Kasumi-1 (cell line): ENCODE measurements around the gene SLC29A4.
"Not testable (repeated sequence)": the region's sequence is repeated elsewhere in the genome, so short reads cannot be mapped to it uniquely, and the experiment has no call there.

Experiments used
- DNase-seq, 2 experiments: peaks; one replicate each; lab custom pipeline; 2025; lab: John Stamatoyannopoulos, UW

SLC29A4 gene

DNA sequence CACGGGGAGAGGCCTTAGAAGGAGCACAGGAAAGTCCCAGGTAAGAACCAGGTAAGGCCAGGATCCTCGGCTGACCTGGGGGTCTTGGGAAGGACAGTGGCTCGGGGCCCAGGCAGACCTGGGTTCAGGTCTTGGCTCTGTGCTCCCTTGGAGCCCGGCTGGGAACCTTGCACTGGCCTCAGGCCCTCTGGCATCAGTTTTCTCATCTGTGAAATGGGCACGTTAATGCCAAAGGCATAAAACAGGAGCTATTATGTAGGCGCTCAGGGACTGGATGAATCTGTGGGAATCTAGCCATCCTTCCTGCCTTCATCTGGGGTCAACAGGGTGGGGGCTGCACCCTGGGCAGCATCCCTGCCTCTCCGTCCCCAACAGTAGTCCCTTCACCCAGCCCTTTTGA lies 8.3 kb upstream of the SLC29A4 start:
- DNase-seq: no peak

DNA sequence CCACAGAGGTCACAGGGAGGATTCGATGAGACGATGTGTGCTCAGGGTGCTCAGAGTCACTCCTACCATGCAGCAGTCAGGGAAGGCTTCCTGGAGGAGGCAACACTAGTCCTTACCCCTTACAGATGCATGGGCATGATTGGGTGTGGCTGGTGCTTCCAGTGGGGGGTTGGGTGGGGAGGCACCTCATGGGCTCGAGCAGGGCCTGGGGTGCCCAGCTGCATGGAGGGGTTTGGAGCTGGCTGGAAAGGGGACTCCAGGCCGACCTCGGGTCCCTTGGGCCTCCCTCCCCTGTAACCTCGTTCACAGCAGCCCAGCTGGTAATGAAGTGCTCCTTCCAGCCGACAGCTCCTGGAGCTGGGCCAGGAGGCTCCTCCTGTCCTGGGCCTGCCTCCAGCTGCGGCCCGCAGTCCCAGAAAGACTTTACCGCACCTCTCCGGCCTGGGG lies 7.7 kb upstream of the SLC29A4 start:
- DNase-seq: not testable (repeated sequence)

DNA sequence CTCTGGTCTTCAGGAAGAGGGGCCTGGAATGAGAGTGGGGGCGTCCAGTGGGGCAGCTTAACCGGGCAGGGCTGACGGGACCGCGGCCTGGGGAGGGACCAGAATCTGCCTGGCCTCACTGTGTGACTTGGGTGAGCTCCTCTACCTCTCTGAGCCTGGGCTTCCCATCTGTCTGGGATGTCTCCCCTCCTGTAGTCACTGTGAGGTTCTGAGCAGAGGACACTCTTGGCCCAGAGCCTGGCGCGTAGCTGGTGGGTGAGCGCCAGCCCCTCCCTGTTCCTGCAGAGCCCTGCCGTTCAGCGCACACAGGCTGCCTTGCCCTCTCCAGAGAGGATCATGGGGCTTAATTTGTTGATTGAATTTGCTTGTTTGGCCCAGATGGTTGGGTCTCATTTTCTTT lies 7.2 kb upstream of the SLC29A4 start:
- DNase-seq: not testable (repeated sequence)

DNA sequence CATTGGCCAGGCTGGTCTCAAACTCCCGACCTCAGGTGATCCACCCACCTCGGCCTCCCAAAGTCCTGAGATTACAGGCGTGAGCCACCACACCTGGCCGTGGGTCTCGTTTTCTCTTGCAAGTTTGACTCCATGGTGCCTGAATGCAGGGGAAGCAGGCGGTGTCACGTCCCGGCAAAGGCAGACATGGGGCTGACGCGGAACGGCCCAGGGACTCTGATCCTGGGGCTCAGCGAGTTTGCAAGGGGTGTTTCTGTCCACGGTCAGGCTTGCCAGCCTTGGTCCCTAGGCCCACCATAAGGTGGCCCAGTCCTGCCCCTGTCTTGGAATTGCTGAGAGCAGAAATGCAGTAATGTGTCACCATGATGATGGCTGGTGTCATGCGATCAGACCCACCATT lies 6.6 kb upstream of the SLC29A4 start:
- DNase-seq: not testable (repeated sequence)

DNA sequence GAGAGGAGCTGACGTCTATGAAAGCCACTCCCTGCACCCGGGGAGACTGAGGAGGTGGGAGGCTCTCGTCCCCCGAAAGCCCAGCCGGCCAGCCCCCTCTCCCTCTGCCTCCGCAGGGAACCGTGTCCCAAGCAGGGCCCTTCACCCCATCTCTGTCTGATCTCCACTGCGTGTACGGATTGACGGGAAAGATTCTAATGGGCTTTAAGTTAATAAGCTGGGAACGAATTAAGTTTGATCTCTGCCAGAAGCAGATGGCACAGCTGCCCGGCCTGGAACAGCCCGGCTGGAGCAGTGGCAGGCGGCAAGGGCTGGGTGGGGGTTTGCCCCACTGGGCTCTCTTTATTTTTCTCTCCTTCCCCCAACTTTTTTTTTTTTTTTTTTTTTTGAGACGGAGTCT lies 6.1 kb upstream of the SLC29A4 start:
- no peak for DNase-seq

DNA sequence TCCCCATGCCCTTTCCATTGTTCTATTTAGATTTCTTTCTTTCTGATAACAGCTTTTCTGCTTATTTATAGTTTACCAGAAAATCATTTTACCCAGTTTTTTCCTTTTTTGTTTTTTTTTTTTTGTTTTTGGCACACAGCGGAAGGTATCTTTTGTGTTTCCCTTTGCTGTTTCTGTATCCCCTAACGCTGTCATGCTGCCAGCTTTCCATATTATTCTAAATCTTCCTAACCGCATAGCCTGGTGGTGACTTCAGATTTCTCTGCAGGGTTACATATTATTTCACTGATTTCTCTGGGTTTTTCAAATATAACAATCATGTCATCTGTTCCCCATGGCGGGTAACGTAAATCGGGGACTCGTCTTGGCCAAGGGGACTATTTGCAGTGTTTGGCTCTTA lies 4.0 kb upstream of the SLC29A4 start:
- DNase-seq: no peak

DNA sequence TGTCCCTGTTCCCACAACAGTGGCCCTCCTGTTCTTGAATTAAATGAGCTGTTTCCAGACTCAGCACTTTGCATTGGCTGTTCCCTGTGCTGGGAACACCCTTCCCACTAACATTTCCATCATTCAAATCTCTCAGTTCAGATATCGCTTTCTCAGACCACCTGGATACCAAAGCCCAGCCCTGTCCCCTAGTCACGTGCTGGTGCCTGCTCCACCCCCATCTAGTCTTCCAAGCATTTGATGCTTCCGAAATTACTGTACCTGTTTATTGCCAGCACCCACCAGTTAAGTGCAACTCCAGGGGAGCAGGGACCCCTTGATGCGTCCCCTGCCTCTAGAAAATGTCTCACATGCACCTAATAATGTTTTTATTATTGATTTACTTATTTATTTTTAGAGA lies 3.0 kb upstream of the SLC29A4 start:
- DNase-seq: no peak

DNA sequence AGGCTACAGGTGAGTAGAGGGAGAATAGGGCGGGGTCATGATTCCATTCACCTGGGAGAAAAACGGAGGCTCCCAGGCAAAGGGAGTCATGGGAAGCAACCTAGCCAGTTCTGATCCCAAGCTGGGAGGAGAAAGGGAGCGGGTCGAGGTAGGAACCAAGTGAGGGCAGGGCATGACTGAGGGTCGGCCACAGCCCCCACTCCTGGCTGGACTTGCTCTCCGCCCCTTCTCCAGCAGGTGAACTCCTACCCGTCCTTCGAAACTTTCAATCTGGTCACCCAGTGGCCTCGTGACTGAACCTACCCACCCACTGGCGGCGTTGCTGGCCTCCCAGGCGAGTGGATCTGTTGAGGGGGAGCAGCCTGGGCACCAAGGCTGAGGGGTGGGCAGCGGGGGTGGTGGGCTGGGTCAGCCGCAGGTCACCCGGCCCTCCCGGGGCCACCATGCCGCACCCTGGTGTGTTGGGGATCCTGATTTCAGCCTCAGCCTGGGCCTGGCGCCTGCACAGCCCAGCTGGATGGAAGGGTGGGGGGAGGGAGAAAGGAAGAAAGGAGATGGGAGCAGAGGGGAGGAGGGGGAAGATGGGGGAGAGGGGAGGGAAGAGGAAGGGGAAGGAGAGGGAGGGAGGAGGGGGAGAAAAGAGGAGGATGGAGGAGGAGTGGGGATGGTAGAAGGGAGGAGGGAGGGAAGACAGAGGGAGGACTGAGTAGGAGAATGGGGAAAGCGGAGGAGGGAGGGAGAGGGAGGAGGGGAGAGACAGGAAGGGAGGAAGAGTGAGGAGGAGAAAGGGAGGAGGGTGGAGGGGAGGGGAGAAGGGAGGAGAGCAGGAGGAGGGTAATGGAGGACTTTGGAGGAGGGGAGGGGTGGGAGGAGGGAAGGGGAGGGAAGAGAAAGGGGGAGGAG lies 894 bp upstream of the SLC29A4 start:
- not testable (repeated sequence) for DNase-seq

DNA sequence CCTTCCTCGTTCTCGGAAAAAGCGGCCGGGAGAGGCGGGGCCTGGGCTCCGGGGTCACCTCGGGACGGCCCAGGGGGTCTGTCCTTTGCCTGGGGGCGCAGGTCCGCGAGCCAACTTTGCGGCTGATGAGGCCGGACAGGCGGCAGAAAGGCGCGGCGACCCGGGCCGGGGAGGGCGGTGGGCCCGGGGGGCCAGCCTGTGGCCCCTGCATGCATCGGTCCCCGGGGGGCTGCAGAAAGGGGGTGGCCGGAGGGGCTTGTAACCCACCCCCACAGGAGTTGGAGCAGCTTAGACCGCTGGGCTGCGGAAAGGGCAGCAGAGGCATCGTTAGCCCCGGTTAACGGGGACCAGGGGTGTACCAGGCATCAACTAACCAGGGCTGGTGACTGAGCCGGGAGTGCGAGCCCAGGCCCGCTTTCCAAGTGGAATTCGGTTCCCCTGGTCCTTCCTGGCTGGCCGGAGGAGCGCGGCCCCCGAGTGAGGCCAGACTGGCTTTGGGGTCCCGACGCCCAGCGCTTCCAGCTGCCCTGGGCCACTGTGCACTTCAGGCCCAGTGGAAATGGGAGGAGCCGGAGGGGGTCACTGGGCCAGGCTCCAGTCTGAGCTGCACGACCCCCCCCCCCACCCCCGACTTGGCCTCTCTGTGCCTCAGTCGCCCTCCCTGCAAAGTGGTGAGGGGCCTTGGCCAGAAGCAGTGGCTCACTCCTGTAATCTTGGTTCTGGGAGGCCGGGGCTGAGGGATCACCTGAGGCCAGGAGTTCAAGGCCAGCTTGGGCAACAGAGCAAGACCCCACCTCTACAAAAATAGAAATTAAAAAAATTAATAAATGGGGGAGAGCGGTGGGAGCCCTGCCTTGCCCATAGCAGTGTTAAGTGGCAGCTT lies 919 bp downstream of the SLC29A4 start:
- no peak for DNase-seq

DNA sequence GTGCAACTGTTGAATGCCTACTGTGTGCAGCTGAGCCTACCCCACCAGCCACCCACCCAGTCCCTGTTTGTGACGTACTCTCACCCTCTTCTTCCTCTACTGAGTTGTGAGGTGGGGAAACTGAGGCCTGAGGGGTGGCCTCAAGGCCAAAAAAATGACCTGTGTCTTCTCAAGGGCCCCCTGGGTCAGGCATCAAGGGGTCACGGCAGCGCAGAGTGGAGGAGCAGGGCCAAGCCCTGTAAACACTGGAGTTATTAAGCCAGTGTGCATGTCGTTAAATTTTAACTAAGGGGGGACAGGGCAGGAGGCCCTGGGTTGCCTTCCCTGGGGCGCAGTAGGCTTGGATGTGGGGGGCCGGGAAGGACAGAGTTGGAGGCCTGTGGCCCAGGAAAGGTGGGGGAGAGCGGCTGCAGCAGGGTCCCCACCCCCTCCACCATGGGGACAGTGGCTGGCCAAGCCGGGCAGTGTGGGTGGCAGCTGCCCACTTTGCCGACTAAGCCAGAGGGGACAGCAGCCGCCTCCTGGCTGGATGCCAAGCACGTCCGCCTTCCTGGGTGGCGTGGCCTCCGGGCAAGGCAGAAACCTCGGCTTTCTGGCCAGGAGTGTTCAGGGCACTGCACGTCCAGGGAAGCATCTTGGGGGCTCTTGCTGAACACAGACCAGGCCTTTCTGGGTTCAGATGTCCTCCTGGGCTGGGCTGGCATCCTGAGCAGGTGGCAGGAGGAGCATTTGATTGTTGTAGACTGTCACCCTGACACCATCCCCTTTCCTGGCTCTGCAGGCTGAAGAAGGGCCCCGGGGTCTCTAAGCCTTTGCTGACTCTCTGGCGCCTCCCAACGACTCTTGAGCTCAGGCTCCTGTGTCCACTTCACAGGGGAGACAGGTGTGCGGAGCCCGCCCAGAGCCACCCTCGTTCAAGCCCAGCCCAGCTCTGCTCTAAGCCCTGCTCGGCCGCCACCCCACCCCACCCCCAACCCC lies 1.9 kb downstream of the SLC29A4 start:
- peak; percentile 15 to 21 for DNase-seq

DNA sequence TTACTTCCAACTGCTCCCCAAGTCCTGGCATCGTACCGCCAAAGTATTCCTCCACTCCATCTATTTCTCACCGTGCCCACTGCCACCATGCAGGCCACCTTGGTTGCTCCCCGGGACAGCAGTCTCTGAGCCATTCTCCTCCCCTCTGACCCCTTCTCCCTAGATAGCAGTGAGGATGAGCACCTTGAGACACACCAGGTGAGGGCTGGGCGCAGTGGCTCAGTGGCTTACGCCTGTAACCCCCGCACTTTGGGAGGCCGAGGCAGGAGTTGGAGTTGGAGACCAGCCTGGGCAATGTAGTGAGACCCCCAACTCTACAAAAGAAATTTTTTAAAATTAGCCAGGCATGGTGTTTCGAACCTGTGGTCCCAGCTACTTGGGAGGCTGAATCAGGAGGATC lies 4.2 kb downstream of the SLC29A4 start:
- DNase-seq: no peak

DNA sequence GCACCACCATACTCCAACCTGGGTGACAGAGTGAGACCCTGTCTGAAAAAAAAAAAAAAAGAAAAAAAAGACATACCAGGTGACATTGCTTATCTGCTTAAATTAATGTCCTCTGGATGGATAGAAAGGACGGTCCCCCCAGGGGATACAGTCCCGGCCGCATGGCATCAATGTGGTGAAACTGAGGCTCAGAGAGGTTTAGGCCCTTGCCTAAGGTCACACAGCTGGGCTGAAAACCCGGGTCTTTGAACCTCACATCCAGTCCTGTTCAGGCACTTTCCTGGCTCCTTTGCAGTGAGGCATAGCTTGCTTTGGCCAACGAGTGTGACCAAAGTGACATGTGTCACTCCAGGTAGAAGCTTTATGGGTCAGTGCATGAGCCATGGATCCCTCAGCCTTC lies 4.6 kb downstream of the SLC29A4 start:
- not testable (repeated sequence) for DNase-seq

DNA sequence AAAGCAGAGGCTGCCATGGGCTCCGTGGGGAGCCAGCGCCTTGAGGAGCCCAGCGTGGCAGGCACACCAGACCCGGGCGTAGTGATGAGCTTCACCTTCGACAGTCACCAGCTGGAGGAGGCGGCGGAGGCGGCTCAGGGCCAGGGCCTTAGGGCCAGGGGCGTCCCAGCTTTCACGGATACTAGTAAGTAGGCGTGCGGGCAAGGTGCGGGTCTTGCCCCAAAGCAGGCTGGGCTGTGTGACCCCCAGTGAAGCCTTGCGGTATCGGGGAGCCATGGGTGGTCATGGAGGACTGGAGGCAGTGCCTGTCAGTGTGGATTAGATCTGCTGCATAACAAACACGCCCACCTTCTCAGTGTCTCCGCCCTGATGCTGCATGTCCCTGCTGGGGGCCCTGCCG lies 5.1 kb downstream of the SLC29A4 start:
- DNase-seq: no peak

DNA sequence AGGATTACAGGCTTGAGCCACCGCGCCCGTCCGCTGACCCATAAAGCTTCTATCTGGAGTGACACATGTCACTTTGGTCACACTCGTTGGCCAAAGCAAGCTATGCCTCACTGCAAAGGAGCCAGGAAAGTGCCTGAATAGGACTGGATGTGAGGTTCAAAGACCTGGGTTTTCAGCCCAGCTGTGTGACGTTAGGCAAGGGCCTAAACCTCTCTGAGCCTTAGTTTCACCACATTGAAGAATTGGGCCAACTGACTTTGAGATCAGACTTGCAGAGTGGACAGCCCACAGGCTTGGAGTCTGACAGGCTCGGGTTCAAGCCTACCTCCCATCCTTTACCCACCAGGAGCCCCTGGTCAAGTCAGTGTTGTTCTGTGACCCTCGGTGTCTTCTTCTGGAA lies 5.8 kb downstream of the SLC29A4 start:
- not testable (repeated sequence) for DNase-seq

DNA sequence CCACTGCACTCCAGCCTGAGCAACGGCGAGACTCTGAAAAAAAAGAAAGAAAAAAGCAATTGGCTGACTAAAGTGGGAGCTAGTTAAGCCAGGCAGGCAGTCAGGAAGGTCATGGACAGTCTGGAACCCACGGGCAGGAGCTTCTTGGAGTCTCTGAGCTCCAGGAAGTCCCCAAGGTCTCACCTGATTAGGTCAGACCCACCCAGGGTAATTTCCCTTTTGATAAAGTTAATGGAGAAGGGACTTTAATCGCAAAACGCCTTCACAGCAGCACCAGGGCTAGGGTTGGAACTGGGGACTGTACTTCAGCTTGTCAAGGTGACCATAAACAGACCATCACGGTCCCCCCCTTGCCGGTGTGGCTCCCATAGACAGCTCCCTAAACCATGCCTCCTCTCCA lies 6.6 kb downstream of the SLC29A4 start:
- no peak for DNase-seq

DNA sequence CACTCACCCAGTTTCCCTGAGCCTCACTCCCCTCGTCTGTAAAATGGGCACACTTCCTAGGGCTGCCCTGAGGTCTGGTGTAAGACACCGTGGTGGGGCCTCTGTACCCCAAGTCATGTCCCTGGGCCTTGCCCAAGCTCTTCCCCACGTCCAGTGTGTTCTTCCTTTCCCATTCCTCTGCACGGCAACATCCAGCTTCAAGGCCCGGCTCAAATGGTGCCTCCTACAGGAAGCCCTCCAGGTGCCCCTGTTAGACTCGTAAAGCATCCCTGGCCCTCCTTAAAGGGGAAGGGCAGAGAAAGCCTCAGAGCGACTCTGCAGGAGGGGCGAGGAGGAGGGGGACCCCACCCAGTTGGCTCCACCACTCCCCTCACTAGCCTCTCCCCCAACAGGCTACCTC lies 8.6 kb downstream of the SLC29A4 start:
- DNase-seq: no peak

DNA sequence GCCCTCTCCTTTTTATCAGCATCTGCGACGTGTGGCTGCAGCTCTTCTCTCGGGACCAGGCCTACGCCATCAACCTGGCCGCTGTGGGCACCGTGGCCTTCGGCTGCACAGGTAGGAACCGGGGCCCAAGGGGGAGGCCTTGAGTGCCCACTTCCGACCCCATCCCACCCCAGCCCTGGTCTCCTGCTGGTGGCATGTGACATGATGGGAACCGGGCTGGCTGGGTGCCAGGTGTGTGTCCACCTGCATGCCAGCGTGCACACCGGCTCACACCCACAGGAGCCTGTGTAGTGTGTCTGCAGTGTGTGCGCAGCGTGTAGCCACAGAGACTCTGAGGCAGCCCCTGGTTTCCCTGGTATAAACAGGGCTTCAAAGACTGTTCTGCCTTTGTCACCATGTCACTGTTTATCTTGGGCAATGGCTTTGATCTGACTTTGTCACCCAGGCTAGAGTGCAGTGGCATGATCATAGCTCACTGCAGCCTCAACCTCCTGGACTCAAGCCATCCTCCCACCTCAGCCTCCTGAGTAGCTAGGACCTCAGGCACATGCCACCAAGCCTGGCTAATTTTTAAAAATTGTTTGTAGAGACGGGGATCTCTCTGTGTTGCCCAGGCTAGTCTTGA lies 9.1 kb downstream of the SLC29A4 start:
- not testable (repeated sequence) for DNase-seq

DNA sequence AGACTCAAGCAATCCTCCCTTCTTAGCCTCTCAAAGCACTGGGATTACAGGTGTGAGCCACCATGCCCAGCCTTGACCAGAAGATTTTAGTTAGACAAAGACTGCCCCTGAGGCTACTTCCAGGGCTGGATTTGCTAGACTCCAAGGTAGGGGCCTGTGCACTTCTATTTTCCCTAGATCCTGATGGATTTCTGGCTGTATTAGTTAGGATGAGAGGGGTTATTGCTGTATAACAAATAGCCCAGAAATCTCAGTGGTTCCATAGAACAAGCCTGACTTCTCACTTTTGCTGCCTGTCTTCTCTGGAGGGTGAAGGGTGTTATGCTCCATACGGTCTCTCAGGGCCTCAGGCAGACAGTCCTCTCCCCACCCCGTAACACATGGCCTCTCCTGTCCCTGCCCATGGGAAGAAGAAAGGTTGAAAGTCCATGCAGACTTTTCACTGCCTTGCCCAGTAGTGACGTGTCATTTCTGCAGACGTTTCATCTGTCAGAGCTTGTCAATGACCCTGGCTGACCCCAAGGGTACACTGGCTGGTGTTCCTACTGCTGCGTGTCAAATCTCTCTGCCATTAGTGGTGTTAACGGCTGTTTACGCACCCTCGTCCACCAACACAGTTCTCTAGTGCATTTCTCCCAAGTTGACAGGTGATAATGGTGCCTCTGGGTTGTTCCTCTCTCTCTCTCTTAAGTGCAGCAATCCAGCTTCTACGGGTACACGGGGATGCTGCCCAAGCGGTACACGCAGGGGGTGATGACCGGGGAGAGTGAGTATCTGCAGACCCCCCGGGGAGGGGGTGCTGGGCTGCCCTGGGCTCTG lies 11.6 kb downstream of the SLC29A4 start:
- no peak for DNase-seq

DNA sequence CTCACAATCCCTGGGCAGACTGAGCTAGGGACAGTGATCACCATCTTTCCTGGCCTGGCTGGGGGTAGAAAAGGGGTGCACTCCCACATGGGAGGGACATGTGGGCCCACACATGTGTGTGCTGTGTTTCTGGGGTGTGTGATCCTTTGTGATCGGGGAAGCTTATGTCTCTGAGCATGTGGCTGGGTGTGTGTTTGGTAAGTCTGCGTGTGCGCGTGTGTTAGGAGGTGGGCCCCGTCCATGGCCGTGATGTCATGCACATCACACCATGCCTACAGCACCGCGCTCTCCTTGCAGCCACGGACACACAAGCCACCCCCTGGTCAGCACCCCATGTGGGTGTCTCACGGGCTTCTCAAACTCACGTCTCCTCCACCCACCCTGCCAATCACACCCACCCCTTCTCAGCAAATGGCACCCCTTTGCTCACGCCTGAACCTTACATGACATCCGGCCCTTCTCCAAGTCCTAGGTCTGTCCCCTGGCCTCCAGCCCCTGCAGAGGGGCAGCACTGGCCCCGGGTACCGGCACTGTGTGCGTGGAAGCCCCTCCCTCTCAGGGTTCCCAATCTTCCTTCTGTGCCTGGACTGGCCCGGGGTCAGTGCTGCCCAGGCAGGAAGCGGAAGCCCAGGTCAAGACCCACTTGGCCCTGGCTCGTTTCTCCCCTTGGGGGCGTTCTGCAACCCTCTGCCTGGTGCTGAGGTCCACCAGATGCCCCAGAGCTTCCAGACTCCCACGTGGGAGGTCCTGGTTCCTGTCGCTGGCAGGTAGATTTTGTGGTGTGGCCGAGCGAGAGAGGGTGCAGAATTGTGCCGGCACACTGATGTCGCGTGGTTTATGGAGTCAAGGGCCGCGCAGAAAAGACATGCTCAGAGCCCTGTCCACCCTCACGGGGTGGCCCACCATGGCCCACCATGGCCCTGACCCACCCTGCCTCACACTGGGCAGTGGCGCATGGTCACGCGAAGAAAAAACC lies 12.6 kb downstream of the SLC29A4 start:
- no peak for DNase-seq
